BLaER1 (cell line): ENCODE measurements around the gene LCMT2.

Source experiments
- H3K27ac ChIP-seq: shearing (Covaris generic); formaldehyde crosslinking; 2 replicates; pipeline ENCODE4 v1.8.1; 2022
- H3K27me3 ChIP-seq: shearing (Covaris generic); formaldehyde crosslinking; 2 replicates; pipeline ENCODE4 v1.8.1; 2022
- H3K36me3 ChIP-seq: shearing (Covaris generic); formaldehyde crosslinking; 2 replicates; pipeline ENCODE4 v1.8.1; 2022
- H3K4me1 ChIP-seq: shearing (Covaris generic); formaldehyde crosslinking; 2 replicates; pipeline ENCODE4 v1.8.1; 2022
- H3K4me2 ChIP-seq: shearing (Covaris generic); formaldehyde crosslinking; 2 replicates; pipeline ENCODE4 v1.8.1; 2022
- H3K4me3 ChIP-seq: shearing (Covaris generic); formaldehyde crosslinking; 2 replicates; pipeline ENCODE4 v1.8.1; 2022
- H3K9ac ChIP-seq: shearing (Covaris generic); formaldehyde crosslinking; 2 replicates; pipeline ENCODE4 v1.8.1; 2022
- H3K9me3 ChIP-seq: shearing (Covaris generic); formaldehyde crosslinking; 2 replicates; pipeline ENCODE4 v1.8.1; 2022
- H4K20me1 ChIP-seq: shearing (Covaris generic); formaldehyde crosslinking; 2 replicates; pipeline ENCODE4 v1.8.1; 2022
- Cebpa-rat ChIP-seq: shearing (Covaris generic); IDR thresholded peaks from 2 replicates; pipeline ENCODE4 v1.8.1; 2022

Gene LCMT2

GRCh38 chr15:43286074-43286473 is 44.3 kb downstream of the LCMT2 start:
- Histone ChIP-seq H3K4me2 (no peak overlapping the region), H3K9ac (no peak overlapping the region), H3K9me3 (no peaks in the 10 kb centered on the region), H3K27ac (no peak overlapping the region), H3K4me3 (no peak overlapping the region), H3K36me3 (no peaks in the 10 kb centered on the region), H3K4me1 (peaks cover 34% of the 10 kb centered on the region), H4K20me1 (no peaks in the 10 kb centered on the region), H3K27me3 (no peaks in the 10 kb centered on the region)
- no peak for TF ChIP-seq Cebpa-rat

- no peak for TF ChIP-seq Cebpa-rat
These were observed 44.8 kb downstream of the LCMT2 start for GRCh38 chr15:43285609-43286037.

GRCh38 chr15:43283526-43283925 is 46.8 kb downstream of the LCMT2 start:
- H4K20me1 ChIP-seq: no peaks in the 10 kb centered on the region
- H3K36me3 ChIP-seq: no peaks in the 10 kb centered on the region
- H3K9me3 ChIP-seq: no peaks in the 10 kb centered on the region
- no peaks in the 10 kb centered on the region for H3K27me3 ChIP-seq
- TF ChIP-seq Cebpa-rat: no peak
- H3K4me1 ChIP-seq: peaks cover 59% of the 10 kb centered on the region
- H3K9ac ChIP-seq: no peak overlapping the region; the same call in 1 of the 2 replicates
- H3K4me3 ChIP-seq: no peak overlapping the region
- H3K27ac ChIP-seq: peak overlapping the region; percentile 58; the same call in 1 of the 2 replicates
- H3K4me2 ChIP-seq: peak overlapping the region; percentile 72

More at GRCh38 chr15:43285609-43286037, 44.8 kb downstream of the LCMT2 start:
- peaks cover 38% of the 10 kb centered on the region for H3K4me1 ChIP-seq
- H3K4me3 ChIP-seq: no peak overlapping the region
- H3K9me3 ChIP-seq: no peaks in the 10 kb centered on the region
- H3K27me3 ChIP-seq: no peaks in the 10 kb centered on the region
- no peaks in the 10 kb centered on the region for H4K20me1 ChIP-seq
- H3K36me3 ChIP-seq: no peaks in the 10 kb centered on the region
- H3K4me2 ChIP-seq: peak overlapping the region; percentile 72; the same call in 1 of the 2 replicates
- H3K27ac ChIP-seq: no peak overlapping the region
- no peak overlapping the region for H3K9ac ChIP-seq

GRCh38 chr15:43281926-43282602 is 48.3 kb downstream of the LCMT2 start:
- Histone ChIP-seq H3K36me3 (no peaks in the 10 kb centered on the region), H3K9ac (no peak overlapping the region), H3K9me3 (no peaks in the 10 kb centered on the region), H3K27ac (no peak overlapping the region), H4K20me1 (no peaks in the 10 kb centered on the region), H3K4me1 (peaks cover 71% of the 10 kb centered on the region), H3K4me2 (no peak overlapping the region), H3K27me3 (no peaks in the 10 kb centered on the region), H3K4me3 (no peak overlapping the region)
- no peak for TF ChIP-seq Cebpa-rat

DNA sequence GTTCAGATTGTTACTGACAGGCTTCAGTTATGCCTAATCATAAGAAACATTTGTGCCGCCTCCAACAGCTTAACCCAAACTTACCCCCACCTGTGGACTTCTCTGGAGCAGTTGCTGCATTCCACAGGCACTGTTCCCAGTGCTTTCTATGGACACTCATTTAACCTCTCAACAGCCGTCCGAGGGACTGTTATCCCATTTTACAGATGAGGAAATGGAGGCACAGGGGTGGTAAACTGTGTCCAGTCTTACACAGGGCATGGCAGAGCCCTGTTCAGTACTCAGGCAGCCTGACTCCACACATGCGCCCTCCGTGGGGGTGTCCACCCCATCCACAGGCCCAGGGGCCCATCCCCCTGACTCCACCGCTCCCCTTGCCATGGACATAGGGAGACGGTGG is 49.4 kb downstream of the LCMT2 start:
- Histone ChIP-seq H3K27me3 (no peaks in the 10 kb centered on the region), H4K20me1 (no peaks in the 10 kb centered on the region), H3K36me3 (no peaks in the 10 kb centered on the region), H3K9ac (no peak overlapping the region), H3K9me3 (no peaks in the 10 kb centered on the region), H3K27ac (no peak overlapping the region), H3K4me1 (peaks cover 79% of the 10 kb centered on the region), H3K4me3 (no peak overlapping the region), H3K4me2 (peak overlapping the region; percentile 90; the same call in 1 of the 2 replicates)
- TF ChIP-seq Cebpa-rat: no peak

DNA sequence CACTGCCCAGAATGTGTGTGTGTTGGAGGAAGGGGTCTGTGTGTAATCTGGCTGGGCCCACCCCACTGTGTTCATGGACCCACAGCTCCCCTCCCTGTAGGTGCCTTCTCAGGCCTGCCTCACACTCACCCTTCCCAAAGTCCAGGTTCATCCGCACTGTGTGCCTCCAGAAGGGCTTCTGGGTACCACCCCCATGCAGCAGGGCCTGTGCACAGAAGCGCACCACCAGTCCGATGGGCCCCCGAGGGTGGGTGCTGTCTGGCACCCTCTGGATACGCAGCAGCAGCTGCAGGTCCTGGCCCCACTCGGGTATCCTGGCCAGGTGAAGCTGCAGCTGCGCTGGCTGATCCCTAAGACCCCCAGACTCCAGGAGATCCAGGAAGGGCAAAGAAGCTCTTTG is 50.9 kb downstream of the LCMT2 start:
- 0 out of 2 replicates have a peak overlapping the region, but pooled peaks have one; percentile 35 for H3K4me3 ChIP-seq
- TF ChIP-seq Cebpa-rat: no peak

GRCh38 chr15:43278869-43279268 is 51.5 kb downstream of the LCMT2 start:
- Histone ChIP-seq H3K27ac (peak overlapping the region; percentile 59), H4K20me1 (no peaks in the 10 kb centered on the region), H3K9me3 (no peaks in the 10 kb centered on the region), H3K9ac (no peak overlapping the region), H3K36me3 (no peaks in the 10 kb centered on the region), H3K4me2 (peak overlapping the region; percentile 90), H3K4me3 (no peak overlapping the region), H3K4me1 (peaks cover 73% of the 10 kb centered on the region), H3K27me3 (no peaks in the 10 kb centered on the region)
- no peak for TF ChIP-seq Cebpa-rat

More for the DNA sequence above, 50.9 kb downstream of the LCMT2 start:
- H3K4me2 ChIP-seq: peak overlapping the region; percentile 90
- H3K27ac ChIP-seq: peak overlapping the region; percentile 59
- H3K9me3 ChIP-seq: no peaks in the 10 kb centered on the region
- H3K9ac ChIP-seq: peak overlapping the region; percentile 56; the same call in 1 of the 2 replicates
- H3K4me1 ChIP-seq: peaks cover 73% of the 10 kb centered on the region
- no peaks in the 10 kb centered on the region for H3K27me3 ChIP-seq
- H3K36me3 ChIP-seq: no peaks in the 10 kb centered on the region
- no peaks in the 10 kb centered on the region for H4K20me1 ChIP-seq

GRCh38 chr15:43277901-43278300 is 52.5 kb downstream of the LCMT2 start:
- TF ChIP-seq Cebpa-rat: no peak
- Histone ChIP-seq H3K27ac (no peak overlapping the region), H3K4me3 (no peak overlapping the region), H3K36me3 (no peaks in the 10 kb centered on the region), H3K27me3 (no peaks in the 10 kb centered on the region), H3K4me1 (peaks cover 75% of the 10 kb centered on the region), H3K9ac (no peak overlapping the region), H3K9me3 (no peaks in the 10 kb centered on the region), H3K4me2 (peak overlapping the region; percentile 90), H4K20me1 (no peaks in the 10 kb centered on the region)

DNA sequence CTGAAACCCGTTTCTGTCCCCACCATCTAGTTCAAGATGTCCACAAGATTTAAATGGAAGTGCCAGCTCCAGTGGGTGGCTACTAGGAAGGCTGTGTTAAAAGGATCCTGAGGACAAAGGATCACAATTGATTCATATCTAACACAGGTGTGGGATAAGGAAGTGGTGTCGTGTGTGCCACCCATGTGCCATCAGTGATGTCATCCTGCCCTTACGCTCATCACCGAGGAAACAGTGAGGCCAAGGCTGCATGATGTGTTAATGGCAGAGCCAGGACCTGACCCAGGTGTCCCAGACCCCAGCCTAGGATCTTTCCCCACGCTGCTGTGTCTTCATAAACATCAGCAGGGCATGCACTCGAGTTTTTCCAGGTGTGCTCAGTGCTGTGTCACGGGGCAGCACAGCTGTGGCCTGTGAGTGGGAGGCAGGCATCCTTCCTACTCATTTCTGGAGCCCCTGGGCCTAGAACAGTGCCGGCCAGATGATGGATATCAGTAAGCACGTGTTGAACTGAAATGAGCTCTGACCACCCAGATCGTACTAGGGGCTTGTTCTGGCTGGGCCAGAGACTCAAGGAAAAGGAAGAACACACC is 53.0 kb downstream of the LCMT2 start:
- H3K4me1 ChIP-seq: peaks cover 76% of the 10 kb centered on the region
- H3K4me2 ChIP-seq: peak overlapping the region; percentile 90
- no peaks in the 10 kb centered on the region for H4K20me1 ChIP-seq
- no peaks in the 10 kb centered on the region for H3K27me3 ChIP-seq
- H3K9ac ChIP-seq: no peak overlapping the region
- TF ChIP-seq Cebpa-rat: no peak
- H3K36me3 ChIP-seq: no peaks in the 10 kb centered on the region
- no peak overlapping the region for H3K27ac ChIP-seq
- H3K9me3 ChIP-seq: peaks cover 6% of the 10 kb centered on the region
- no peak overlapping the region for H3K4me3 ChIP-seq

GRCh38 chr15:43276563-43277200 is 53.7 kb downstream of the LCMT2 start:
- Histone ChIP-seq H4K20me1 (no peaks in the 10 kb centered on the region), H3K9me3 (peaks cover 12% of the 10 kb centered on the region), H3K27me3 (no peaks in the 10 kb centered on the region), H3K27ac (no peak overlapping the region), H3K4me1 (peaks cover 76% of the 10 kb centered on the region), H3K4me2 (peak overlapping the region; percentile 90), H3K9ac (no peak overlapping the region), H3K36me3 (no peaks in the 10 kb centered on the region), H3K4me3 (no peak overlapping the region)
- no peak for TF ChIP-seq Cebpa-rat
